AG09319 (cell line): ENCODE results near the gene KIAA1549.

Experiments used
- DNase-seq: peaks from one replicate; pipeline ENCODE4 v3.0.0-alpha.2; 2010; ENCODE audit warnings: low read depth; ENCODE audit errors: extremely low read depth
- CTCF ChIP-seq: IDR thresholded peaks from 2 replicates; pipeline ENCODE4 v1.5.1; 2011; ENCODE audit warnings: low read depth, mild to moderate bottlenecking, inconsistent platforms, low read length, moderate library complexity

The KIAA1549 gene

DNA sequence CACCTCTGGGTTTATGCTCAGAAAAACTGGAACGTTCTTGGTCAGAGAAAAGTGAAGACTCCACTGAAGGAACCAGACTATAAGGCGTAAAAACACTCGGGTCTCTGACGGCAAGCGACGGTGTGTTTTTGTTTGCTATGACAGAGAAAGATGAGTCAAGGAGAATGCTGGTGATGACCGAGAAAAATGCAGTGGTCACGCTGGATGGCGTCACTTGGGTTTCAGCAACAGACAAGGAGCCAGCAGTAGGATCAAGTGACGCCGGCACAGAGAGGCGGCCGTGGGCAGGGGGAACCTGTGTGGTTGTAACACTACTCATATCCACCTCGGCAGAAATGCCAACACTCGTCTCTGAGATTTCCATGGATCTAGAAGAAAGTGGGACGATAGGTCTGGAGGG is 63.4 kb downstream of the KIAA1549 start:
- DNase-seq: no peak
- no peak for TF ChIP-seq CTCF

DNA sequence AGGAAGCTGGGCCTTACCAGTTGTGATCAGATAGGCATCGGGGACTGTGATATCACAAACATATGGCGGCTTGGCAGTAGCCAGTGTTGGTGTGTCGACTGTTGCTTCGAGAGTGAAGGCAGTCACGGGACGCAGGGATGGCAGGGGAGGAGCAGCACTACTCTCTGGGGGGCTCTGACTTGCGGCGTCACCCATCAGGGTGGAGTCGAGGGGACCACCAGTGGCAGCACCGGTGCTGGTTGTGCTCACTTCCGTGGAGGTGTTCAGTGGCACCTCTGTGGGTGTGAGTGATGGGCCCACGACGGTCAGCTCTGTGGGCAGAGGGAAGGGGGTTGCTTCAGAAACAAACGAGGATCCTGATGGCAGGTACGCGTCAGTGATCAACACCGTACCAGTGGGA is 64.5 kb downstream of the KIAA1549 start:
- no peak for DNase-seq
- no peak for TF ChIP-seq CTCF

DNA sequence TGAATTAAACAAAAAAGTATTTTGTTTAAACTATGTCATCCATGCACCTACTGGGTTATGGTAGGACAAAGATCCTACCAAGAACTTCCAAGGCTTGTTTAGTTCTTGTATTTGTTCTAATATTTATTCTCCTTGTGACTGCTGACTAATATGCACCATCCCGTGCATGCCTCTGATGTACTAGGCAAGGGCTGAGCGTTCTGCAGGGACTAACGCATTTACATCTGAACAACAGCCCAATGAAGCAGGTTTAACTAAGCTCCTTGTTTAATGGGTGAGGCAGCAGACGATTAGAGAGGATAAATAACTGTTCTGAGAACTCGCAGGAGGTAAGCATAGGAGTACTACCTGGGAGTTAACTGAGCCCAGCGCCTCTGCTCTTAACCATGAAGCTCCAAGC is 64.9 kb downstream of the KIAA1549 start:
- no peak for TF ChIP-seq CTCF
- DNase-seq: no peak

- no peak for DNase-seq
- TF ChIP-seq CTCF: no peak
Observed at GRCh38 chr7:138913783-138914182, 67.4 kb downstream of the KIAA1549 start.

DNA sequence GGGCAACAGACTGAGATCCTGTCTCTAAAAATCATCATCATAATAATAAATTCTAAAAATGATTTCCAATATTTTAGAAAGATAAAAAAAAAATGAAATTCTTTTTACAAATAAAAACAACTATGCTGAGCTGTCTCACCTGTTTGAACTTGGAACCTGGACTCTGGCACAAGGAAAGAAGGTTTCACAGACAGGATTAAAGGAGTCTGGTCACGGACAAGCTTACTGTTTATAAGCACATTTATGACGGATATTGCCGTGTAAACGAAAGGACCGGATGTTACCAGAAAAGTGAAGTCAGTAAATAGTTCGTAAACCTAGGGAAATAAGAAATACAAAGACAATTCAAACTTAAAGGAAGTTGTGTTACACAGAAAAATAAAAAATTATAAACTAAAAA is 70.2 kb downstream of the KIAA1549 start:
- TF ChIP-seq CTCF: no peak
- no peak for DNase-seq

DNA sequence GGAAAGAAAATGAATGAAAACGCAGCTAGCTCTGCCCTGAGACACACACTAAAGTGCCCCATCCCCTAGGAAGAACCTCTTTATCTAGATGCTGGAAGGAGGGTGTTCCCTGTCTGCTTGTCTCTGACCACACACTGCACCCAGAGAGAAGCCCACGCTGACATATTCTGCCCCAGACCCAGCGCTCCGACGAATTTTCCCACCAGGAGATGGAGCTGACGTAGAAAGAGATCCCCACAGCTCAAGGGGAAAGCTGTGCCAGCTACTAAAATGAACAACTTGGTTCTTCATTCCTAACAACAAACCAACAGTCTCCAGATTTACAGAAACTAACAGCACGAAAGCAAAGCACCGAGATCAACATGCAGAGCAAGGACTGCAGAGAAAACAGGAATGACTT is 73.3 kb downstream of the KIAA1549 start:
- TF ChIP-seq CTCF: no peak; the same call in none of the 2 replicates

DNA sequence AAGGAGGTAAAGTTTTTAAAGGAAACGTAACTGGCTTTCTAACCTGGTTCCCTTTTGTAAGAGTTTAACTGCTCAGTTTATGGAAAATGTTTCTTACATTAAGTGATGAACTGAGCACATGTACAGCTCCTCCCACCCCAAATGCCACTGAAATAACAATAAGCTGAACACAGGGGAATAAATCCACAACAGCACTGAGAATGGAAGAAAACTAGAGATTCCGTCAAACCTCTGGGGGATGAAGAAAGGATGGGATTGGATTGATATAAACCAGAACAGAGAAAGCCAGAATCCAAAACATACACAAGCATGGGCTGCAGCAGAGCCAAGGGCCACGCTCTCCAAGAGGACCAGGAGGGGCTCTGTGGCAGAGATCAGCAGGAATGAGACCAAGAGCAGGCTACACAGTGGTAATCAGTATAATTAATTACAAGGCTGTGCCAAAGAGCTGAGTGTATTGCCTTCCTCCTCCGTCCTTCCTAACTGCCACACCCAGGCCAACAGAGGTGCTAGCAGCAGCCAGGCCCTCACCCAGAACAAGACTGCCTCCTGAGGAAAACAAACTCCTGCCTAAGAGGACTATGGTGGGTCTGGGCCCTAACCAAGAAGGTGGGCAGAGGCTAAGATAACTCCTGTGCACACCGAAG is 73.9 kb downstream of the KIAA1549 start:
- DNase-seq: no peak
- TF ChIP-seq CTCF: no peak

More for the DNA sequence above, 73.3 kb downstream of the KIAA1549 start:
- DNase-seq: no peak
